NOMO-1 treated with DMSO at 0.1 percent for 48 hours (cell line): ENCODE results near the gene ITPRIPL2.

Experiments used
- DNase-seq: peaks from one replicate; lab custom pipeline; 2025; ENCODE audit not compliant: unreplicated experiment; lab: John Stamatoyannopoulos, UW

ITPRIPL2 gene

DNA sequence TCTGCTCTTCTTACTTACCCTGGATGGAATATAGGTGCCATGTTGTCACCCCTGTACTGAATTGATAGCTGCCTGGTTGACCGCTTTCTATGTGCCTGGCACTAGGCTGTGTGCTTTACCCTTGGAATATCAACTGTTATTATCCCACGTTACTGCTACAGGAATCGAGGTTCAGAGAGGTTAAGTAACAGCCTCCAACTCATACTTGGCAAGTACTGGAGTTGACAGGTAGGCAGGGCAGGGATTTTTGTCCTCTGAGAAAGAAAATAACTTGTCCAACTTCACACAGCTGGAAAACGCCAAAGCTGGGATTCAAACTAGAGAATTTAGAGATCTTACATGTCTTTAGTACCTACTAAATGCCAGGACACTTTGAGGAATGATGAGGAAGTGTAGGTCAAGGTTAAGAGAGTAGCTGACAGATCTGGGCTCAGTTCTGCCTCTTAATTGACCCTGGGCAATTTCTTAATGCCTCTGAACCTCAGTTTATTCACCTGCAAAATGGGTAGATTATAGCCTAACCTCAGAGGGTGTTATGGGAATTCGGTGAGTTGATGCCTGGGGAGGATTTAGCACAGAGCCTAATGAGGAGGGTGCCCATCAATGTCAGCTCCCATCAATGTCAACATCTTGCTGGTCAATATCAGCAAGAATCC is 25.8 kb downstream of the ITPRIPL2 start:
- DNase-seq = no peak

DNA sequence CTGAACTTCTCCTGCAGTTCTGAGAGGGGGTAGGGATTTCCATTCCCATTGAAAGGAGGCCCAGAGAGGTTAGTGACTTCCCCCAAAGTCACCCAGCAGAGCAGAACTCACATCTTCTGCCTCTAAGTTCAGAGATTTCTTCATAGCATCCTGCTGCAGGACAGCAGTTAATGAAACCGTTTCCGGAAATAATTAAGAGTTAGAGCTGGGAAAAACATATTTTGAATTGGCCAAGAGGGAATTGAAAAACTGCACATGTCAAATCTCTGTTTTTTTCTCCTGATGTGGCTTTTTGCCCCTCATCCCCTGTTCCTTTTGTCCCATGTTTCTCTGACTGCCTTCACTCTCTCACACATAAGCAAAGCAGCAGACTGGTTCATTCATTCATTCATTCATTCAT is 26.6 kb downstream of the ITPRIPL2 start:
- DNase-seq = no peak

GRCh38 chr16:19142939-19143598 is 29.3 kb downstream of the ITPRIPL2 start:
- DNase-seq = no peak

- DNase-seq = no peak
Observed at GRCh38 chr16:19143599-19143956, 29.8 kb downstream of the ITPRIPL2 start.

- DNase-seq = no peak
Observed at GRCh38 chr16:19145010-19145409, 31.2 kb downstream of the ITPRIPL2 start.

DNA sequence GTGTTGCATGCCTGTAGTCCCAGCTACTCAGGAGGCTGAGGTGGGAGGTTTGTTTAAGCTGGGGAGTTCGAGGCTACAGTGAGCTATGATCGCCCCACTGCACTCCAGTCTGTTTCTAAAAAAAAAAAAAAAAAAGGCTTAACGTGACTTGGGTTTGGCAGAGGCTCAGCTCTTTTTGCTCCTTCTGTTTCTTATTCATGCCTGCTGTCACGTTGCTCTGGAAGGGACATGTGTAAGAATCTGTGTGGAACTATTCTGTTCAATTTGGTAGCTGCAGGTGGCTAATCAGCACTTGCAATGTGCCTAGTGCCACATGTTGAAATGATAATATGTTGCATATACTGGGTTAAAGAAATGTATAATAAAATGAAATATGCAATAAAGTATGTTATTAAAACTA is 33.4 kb downstream of the ITPRIPL2 start:
- no peak for DNase-seq

- DNase-seq = no peak
Observed at GRCh38 chr16:19147627-19148026, 33.9 kb downstream of the ITPRIPL2 start.

GRCh38 chr16:19148189-19148588 is 34.4 kb downstream of the ITPRIPL2 start:
- DNase-seq = no peak

DNA sequence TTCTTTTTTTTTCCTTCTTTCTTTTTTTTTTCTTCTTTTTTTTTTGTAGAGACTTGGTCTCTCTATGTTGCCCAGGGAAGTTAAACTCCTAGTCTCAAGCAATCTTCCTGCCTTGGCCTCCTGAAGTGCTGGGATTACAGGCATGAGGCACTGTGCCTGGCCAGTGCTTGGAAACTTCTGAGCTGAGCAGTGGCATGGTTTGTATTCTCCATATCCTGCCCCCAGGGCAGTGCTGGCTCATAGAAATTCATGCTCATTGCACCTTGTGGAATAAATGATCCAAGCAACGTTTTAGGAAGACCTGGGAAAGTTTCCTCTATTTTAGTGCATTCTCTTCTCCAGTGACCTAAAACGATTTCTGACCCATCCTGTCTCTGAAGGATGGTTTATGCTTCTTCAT is 37.5 kb downstream of the ITPRIPL2 start:
- no peak for DNase-seq

GRCh38 chr16:19152042-19152441 is 38.3 kb downstream of the ITPRIPL2 start:
- no peak for DNase-seq

GRCh38 chr16:19153876-19154275 is 40.1 kb downstream of the ITPRIPL2 start:
- no peak for DNase-seq

DNA sequence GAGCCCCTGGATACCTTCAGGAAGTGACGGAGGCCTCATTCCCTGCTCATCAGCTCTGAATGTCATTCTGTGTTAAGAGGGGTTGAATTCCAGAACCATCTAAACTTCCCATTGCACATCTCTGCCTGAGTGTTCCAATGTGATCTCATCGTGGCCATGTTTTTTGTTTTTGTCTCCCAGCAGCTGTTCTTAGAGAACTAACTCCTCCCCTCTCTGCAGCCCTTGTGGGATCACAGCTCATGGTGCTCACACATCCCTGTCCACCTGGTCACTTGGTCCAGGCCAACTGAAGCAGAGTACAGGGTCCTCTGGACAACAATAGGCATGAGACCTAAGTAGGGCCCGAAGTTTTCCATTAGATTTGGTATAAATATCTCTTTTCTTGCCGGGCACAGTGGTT is 48.3 kb downstream of the ITPRIPL2 start:
- no peak for DNase-seq

DNA sequence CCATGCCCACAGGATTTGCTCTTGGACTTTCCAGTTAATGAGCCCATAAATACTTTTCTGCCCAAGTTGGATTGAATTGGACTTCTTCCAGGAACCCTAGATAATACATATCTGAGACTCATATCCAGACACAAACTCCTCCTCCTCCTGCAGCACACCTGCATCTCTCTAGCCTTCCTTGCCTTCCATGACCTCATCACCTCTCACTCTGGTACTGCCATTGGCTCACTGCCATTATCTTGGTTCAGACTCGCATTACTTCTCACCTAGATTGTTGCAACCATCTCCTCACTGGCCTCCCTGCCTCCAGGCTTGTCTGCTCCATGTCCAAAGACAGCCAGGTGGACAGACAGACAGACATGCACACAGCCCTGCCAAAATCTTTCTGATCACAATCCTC is 49.5 kb downstream of the ITPRIPL2 start:
- no peak for DNase-seq

GRCh38 chr16:19164285-19164684 is 50.5 kb downstream of the ITPRIPL2 start:
- no peak for DNase-seq

DNA sequence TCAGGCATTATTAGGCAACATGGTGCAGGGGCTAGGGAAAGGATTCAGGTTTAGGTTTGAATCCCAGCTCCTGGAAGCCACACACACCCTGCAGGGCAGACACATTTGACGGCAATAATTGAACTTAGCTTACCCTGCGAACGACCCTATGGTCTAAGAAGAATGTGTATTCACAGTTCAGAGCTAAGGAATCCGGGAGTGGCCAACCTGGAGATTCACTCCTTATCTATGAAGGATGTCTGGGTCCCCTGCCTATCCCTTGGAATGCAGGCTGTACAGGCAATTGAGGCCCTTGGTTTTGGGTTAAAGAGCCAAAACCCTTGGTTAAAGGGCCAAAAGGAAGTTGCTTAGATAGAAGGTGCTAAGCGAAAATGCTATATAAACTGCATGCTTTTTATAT is 51.3 kb downstream of the ITPRIPL2 start:
- DNase-seq = no peak

- no peak for DNase-seq
Observed at GRCh38 chr16:19166500-19166899, 52.7 kb downstream of the ITPRIPL2 start.

- peak; percentile 81 for DNase-seq
Observed at GRCh38 chr16:19167710-19168370, 54.1 kb downstream of the ITPRIPL2 start, which contains the start of gene SYT17. SYT17 (plus strand) TSS chr16:19168240; CDS start chr16:19168647, 407 bp downstream.

DNA sequence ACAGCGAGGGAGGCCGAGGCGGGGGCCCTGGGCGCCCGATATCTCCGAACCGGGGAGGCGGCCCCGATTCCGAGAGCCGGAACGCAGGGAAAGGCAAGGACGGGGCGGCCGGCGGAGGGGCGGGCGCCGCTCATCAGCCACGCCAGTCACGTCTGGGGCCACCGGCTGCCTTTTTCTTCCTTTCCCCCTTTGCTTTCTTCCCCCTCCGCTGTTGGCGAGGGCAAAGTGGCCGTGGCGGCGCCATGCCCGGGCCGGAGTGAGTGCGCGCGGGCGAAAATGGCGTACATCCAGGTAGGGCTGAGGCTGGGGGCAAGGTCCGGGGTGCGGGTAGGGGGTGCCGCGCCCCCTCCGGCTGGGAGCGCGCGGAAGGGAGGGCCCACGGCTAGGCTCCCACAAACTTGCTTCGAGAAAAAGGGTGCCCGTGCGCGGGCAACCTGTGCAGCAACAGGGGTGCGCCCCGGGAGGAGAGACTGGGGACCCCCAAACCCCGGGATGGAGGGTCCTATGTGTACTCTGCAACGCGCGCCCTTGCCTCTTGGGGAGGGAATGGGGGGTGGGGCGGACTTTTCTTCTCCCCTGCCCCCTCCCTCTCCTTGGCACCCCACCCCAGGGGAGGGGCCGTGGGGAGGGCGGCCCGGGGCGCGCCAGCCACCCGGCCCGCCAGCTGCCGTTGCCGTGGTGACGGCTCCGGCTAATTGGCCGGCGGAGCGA is 54.8 kb downstream of the ITPRIPL2 start:
- DNase-seq = peak; percentile 22

DNA sequence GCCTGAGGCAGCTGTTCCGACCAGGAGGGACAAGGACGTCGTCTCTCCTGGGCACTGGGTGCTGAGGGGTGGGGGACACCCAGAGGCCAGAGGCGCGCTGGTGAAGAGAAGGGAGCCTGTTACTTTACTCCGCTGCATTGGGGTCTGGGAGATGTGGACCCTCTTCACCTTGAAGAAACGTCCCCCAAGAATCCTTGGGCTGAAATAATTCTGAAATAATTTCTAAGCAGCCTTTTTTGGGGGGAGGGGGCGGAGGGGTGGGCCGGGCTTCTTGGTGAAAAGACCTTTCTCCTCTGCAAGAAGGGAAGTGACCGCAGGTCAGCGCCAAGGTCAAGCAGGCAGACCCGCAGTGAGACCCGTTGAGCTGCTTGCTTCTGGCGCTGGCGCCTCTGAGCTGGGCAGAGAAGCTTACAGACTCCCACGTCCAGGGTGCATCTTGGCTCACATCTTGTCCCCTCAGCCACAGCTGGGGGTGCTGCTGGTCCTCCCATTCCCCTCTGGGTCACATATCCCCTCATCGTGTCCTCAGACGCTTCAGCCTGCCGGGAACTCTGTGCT is 55.4 kb downstream of the ITPRIPL2 start:
- DNase-seq = no peak

- DNase-seq = no peak
Observed at GRCh38 chr16:19170043-19170655, 56.4 kb downstream of the ITPRIPL2 start.
